Breast epithelium (tissue), 4 donors: ENCODE measurements around the gene PLCXD1. TPM values are rescaled to one million over a fixed set of nuclear protein-coding genes. Genes with fewer than 3 reads are reported as not detected.
"Not testable (repeated sequence)": the region's sequence is repeated elsewhere in the genome, so short reads cannot be mapped to it uniquely, and the experiment has no call there.

Experiments
- DNase-seq, 2 donors: peaks; one replicate each; pipeline ENCODE4 v3.0.0-alpha.2; 2019; ENCODE audit warnings: low spot score in 2 of 2
- H3K27ac ChIP-seq, 2 donors: fragments of 200-600 bp; sonication (generic) in 1 of 2; one replicate each; pipeline ENCODE4 v1.5.1; 2016 to 2019; ENCODE audit warnings: mild to moderate bottlenecking in 1 of 2
- H3K27me3 ChIP-seq, 2 donors: fragments of 200-600 bp; sonication (generic) in 1 of 2; one replicate each; pipeline versions ENCODE4 v1.5.1 to v1.6.0; 2017 to 2019; ENCODE audit warnings: control low read depth in 1 of 2, mild to moderate bottlenecking in 1 of 2
- H3K36me3 ChIP-seq: fragments of 200-600 bp; one replicate; pipeline ENCODE4 v1.5.1; 2019
- H3K4me1 ChIP-seq, 2 donors: fragments of 200-600 bp; sonication (generic); one replicate each; pipeline ENCODE4 v1.5.1; 2016 to 2019; ENCODE audit warnings: control low read depth in 1 of 2
- H3K4me3 ChIP-seq, 3 donors: fragments of 200-600 bp; sonication (generic); 1 replicate in 2 of 3; 2 replicates in 1 of 3; pipeline ENCODE4 v1.5.1; 2016 to 2019; ENCODE audit warnings: mild to moderate bottlenecking in 3 of 3, moderate library complexity in 2 of 3
- H3K9me3 ChIP-seq, 2 donors: fragments of 200-600 bp; sonication (generic) in 1 of 2; one replicate each; pipeline ENCODE4 v1.5.1; 2016 to 2019; ENCODE audit warnings: control low read depth in 1 of 2
- POLR2A ChIP-seq: fragments of 450-650 bp; IDR thresholded peaks from one replicate; pipeline ENCODE4 v1.6.1; 2016; ENCODE audit warnings: antibody characterized with exemption, mild to moderate bottlenecking, moderate library complexity
- POLR2AphosphoS5 ChIP-seq, 3 donors: sonication (generic); formaldehyde crosslinking; IDR thresholded peaks; one replicate each; pipeline ENCODE4 v1.6.1; 2017; ENCODE audit warnings: antibody characterized with exemption in 3 of 3
- intact Hi-C: fragments of 100-400 bp; cut with DNase I; formaldehyde crosslinking; loops from one replicate; pipeline ENCODE4 v1.15.1; 2023; ENCODE audit warnings: low total_unique reads
- total RNA-seq, 3 donors: library from RNA; depleted of rRNA; stranded (reverse); fragments of >200 nt; gene quantifications; one replicate each; pipeline ENCODE4 v1.1.0, GENCODE V29; 2016
- TF ChIP-seq, protein P1 (sequence below), 3 donors: fragments of 450-650 bp; IDR thresholded peaks; one replicate each; pipeline ENCODE4 v1.5.1; 2016 to 2017; ENCODE audit warnings: antibody characterized with exemption in 3 of 3, mild to moderate bottlenecking in 3 of 3, moderate library complexity in 3 of 3

Gene PLCXD1, protein sequence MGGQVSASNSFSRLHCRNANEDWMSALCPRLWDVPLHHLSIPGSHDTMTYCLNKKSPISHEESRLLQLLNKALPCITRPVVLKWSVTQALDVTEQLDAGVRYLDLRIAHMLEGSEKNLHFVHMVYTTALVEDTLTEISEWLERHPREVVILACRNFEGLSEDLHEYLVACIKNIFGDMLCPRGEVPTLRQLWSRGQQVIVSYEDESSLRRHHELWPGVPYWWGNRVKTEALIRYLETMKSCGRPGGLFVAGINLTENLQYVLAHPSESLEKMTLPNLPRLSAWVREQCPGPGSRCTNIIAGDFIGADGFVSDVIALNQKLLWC
- 10 to 100 TPM; 10.5 to 15.5 (median 12.3) TPM for total RNA-seq

DNA sequence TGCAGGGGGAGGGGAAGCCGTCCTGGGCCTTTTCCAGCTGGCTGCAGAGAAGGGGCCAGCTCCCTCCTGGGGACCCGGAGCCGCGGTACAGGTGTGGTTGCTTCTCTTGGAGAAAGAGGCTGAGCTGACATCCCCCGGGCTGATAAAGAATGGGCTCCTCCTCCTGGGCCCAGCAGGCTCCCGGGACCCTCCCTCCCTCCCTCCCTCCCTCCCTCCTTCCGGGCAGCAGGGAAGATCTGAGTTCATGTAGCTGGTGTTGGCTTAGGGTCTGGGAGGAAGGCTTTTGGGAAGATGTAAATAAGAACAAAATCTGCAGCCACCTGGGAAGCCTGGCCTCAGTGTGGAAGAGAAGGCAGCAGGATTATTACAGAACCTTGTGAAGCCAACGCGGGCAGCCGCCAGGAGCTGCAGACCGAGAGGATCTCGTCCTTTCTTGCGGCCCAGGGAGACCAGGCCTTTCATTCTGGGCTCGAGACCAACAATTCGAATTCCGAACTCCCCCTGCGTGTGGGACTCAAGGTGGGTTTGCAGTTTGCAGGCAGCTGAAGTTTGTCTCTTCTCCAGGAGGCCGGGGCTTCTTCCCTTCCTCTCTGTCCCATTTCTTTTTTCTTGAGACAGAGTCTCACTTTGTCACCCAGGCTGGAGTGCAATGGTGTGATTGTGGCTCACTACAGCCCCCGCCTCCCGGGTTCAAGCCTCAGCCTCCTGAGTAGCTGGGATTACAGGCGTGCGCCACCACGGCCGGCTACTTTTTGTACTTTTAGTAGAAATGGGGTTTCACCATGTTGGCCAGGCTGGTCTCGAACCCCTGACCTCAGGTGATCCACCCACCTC, at the start of gene PLCXD1:
Gene PLCXD1, plus strand, starts transcription at position 216 of the 834 bp plus-strand sequence. CDS start 2,807 bp downstream, outside the sequence.
- no peak for TF ChIP-seq POLR2AphosphoS5 (IDR thresholded peaks at IDR 0.05)
- no peak for TF ChIP-seq POLR2A
- TF ChIP-seq, protein P1, sequence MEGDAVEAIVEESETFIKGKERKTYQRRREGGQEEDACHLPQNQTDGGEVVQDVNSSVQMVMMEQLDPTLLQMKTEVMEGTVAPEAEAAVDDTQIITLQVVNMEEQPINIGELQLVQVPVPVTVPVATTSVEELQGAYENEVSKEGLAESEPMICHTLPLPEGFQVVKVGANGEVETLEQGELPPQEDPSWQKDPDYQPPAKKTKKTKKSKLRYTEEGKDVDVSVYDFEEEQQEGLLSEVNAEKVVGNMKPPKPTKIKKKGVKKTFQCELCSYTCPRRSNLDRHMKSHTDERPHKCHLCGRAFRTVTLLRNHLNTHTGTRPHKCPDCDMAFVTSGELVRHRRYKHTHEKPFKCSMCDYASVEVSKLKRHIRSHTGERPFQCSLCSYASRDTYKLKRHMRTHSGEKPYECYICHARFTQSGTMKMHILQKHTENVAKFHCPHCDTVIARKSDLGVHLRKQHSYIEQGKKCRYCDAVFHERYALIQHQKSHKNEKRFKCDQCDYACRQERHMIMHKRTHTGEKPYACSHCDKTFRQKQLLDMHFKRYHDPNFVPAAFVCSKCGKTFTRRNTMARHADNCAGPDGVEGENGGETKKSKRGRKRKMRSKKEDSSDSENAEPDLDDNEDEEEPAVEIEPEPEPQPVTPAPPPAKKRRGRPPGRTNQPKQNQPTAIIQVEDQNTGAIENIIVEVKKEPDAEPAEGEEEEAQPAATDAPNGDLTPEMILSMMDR (IDR thresholded peaks at IDR 0.05) = no peak
- no peaks in the 10 kb centered on the region for H3K36me3 ChIP-seq
- no peak for DNase-seq
- no peaks in the 10 kb centered on the region for H3K9me3 ChIP-seq
- H3K4me3 ChIP-seq = peak within 1 kb of the TSS in 2 of 3 donors; percentile 35 to 52
- intact Hi-C loops = no loop called here
- H3K27me3 ChIP-seq = no peaks in the 10 kb centered on the region
- peak within 1 kb of the TSS in 1 of 2 donors; percentile 44 for H3K27ac ChIP-seq
- no peaks in the 10 kb centered on the region for H3K4me1 ChIP-seq

DNA sequence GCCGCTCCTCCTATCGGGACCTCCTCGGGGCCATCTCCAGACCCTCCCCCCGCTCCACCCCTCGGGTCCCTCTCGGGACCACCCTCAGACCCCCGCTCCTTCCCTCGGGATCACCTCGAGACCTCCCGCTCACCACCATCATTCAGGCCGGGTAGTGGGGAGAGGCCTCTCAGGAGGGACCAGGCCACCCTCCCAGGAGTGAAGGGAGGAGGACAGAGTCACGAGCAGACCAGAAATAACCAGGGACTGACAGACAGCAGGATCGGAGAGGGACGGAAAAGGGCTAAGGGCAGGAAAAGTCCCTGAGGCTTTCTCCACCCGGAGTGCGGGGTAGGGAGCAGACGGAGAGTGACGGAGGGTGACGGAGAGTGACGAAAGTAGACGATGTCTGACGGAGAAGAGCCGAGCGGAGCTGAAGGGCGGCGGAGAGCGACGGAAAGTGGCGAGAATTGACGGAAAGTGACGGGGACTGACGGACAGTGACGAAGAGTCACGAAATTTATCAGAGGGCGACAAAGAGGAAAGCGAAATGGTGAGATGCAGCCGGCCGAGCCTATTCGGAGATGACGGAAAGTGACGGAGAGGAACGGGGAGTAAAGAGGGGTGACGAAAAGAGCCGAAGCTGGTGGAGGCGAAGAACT, 49.4 kb upstream of the PLCXD1 start:
- H3K27me3 ChIP-seq, DNase-seq, H3K4me1 ChIP-seq, H3K36me3 ChIP-seq, H3K4me3 ChIP-seq, intact Hi-C loops, H3K9me3 ChIP-seq, H3K27ac ChIP-seq: not testable (repeated sequence)

DNA sequence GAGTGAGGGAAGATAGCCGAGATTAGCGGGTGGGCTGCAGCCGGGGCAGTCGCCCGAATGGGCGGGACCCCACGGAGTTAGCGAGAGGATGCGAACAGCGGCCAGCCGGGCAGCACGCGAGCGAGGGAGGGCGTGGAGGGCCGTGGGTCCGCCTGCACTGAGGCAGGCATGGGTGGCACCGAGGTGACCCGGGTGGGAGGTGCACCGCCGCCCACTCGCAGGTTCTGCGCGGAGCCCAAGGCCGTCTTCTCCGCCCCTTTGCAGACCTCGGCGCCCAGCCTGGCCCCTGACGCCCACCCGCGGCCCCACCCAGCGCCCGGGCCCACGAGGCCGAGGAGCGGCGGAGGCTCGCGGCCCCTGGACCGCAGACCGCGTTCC, 48.9 kb upstream of the PLCXD1 start:
- DNase-seq, H3K9me3 ChIP-seq, H3K27me3 ChIP-seq, H3K27ac ChIP-seq, H3K36me3 ChIP-seq, H3K4me3 ChIP-seq, intact Hi-C loops, H3K4me1 ChIP-seq: not testable (repeated sequence)

DNA sequence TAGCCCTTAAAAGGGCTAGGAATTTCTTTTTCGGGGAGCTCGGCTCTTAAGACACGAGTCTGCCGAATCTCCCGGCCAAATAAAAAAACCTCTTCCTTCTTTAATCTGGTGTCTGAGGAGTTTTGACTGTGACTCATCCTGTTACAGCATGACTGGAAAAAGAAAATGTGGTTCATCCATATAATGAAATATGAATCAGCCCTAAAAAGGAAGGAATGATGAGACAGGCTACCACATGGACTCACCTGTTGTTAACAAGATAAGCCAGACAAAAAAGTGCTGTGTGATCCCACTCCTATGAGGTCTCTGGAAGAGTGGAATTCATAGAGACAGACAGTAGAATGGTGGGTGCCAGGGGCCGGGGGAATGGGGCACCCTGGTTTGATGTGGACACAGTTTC, 45.0 kb upstream of the PLCXD1 start:
- H3K4me1 ChIP-seq, H3K36me3 ChIP-seq, H3K27me3 ChIP-seq, H3K27ac ChIP-seq, H3K9me3 ChIP-seq, H3K4me3 ChIP-seq, DNase-seq, intact Hi-C loops: not testable (repeated sequence)

DNA sequence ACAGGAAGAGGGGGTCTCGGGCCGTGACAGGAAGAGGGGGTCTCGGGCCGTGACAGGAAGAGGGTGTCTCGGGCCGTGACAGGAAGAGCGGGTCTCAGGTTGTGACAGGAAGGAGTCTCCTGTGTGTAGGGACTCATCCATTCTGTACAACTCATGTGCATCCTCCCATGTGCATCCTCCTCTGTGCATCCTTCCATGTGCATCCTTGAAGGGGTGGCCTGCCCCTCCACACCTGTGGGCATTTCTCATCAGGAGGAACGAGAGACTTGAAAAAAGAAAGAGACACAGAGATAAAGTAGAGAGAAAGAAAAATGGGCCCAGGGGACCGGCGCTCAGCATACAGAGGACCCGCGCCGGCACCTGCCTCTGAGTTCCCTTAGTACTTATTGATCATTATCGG, 30.2 kb upstream of the PLCXD1 start:
- H3K4me1 ChIP-seq = no peaks in the 10 kb centered on the region
- no peaks in the 10 kb centered on the region for H3K9me3 ChIP-seq
- H3K36me3 ChIP-seq = no peaks in the 10 kb centered on the region
- no peak for DNase-seq
- no peak overlapping the region for H3K4me3 ChIP-seq
- TF ChIP-seq, protein P1 (IDR thresholded peaks at IDR 0.05) = no peak
- TF ChIP-seq POLR2AphosphoS5 (IDR thresholded peaks at IDR 0.05) (no peak), POLR2A (no peak)
- intact Hi-C loops = no loop called here
- no peak overlapping the region for H3K27ac ChIP-seq
- H3K27me3 ChIP-seq = no peaks in the 10 kb centered on the region

DNA sequence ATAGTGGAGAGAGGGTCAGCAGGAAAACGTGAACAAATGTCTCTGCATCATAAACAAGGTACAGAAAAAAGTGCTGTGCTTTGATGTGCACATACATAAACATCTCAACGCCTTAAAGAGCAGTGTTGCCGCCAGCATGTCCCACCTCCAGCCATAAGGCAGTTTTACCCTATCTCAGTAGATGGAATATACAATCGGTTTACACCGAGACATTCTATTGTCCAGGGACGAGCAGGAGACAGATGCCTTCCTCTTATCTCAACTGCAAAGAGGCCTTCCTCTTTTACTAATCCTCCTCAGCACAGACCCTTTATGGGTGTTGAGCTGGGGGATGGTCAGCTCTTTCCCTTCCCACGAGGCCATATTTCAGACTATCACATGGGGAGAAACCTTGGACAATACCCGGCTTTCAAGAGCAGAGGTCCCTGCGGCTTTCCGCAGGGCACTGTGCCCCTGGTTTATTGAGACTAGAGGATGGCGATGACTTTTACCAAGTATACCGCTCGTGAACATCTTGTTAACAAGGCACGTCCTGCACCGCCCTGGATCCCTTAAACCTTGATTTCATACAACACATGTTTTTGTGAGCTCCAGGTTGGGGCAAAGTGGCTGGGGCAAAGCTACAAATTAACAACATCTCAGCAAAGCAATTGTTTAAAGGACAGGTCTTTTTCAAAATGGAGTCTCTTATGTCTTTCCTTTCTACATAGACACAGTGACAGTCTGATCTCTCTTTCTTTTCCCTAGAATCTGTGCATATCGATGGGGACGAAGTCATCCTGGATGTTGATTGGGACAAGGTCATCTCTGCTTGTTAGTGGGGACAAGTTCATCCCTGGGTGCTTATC, 29.6 kb upstream of the PLCXD1 start:
- peak in 1 of 2 donors; percentile 10 for DNase-seq

More for the DNA sequence above, 29.6 kb upstream of the PLCXD1 start:
- intact Hi-C loops, H3K27me3 ChIP-seq, H3K27ac ChIP-seq, H3K4me3 ChIP-seq, H3K36me3 ChIP-seq, H3K9me3 ChIP-seq, H3K4me1 ChIP-seq: not testable (repeated sequence)
